Activated naive CD8-positive, alpha-beta T cell treated with anti-CD3 and anti-CD28 coated beads for 36 hours (primary cell): ENCODE data around the gene ATF2. TPM values are rescaled to one million over a fixed set of nuclear protein-coding genes. Genes with fewer than 3 reads are reported as not detected.
A peak's percentile ranks its signal among the peaks of the same experiment; 100 is the strongest.
"Not testable (repeated sequence)": the region's sequence is repeated elsewhere in the genome, so short reads cannot be mapped to it uniquely, and the experiment has no call there.

Source experiments
- DNase-seq: peaks from one replicate; pipeline ENCODE4 v3.0.0; 2021
- H3K27ac Mint-ChIP-seq: one replicate; pipeline ENCODE4 v1.8.0; 2022; ENCODE audit warnings: mild to moderate bottlenecking, moderate library complexity, mixed read lengths
- H3K27me3 Mint-ChIP-seq: one replicate; pipeline ENCODE4 v1.8.0; 2022; ENCODE audit warnings: mild to moderate bottlenecking, mixed read lengths
- H3K36me3 Mint-ChIP-seq: one replicate; pipeline ENCODE4 v1.8.0; 2021; ENCODE audit warnings: mild to moderate bottlenecking, mixed read lengths
- H3K4me1 Mint-ChIP-seq: one replicate; pipeline ENCODE4 v1.8.0; 2021; ENCODE audit warnings: mixed read lengths
- H3K4me3 Mint-ChIP-seq: one replicate; pipeline ENCODE4 v1.8.0; 2022; ENCODE audit warnings: mild to moderate bottlenecking, moderate library complexity, mixed read lengths
- H3K9me3 Mint-ChIP-seq: one replicate; pipeline ENCODE4 v1.8.0; 2022; ENCODE audit warnings: mixed read lengths
- total RNA-seq, 2 experiments: library from RNA; stranded (reverse); gene quantifications; one replicate each; pipeline ENCODE4 v1.2.3, GENCODE V29; 2021

ATF2 gene
- total RNA-seq, 2 experiments from 2014 or later: 43.1 to 44.5 TPM

GRCh38 chr2:175137793-175138192 lies 30.2 kb downstream of the ATF2 start:
- Mint-ChIP-seq H3K27ac (no peak overlapping the region), H3K4me1 (peaks cover 38% of the 10 kb centered on the region), H3K36me3 (peaks cover 26% of the 10 kb centered on the region), H3K27me3 (no peaks in the 10 kb centered on the region), H3K4me3 (no peak overlapping the region), H3K9me3 (no peaks in the 10 kb centered on the region)
- no peak for DNase-seq

- H3K9me3 Mint-ChIP-seq: no peaks in the 10 kb centered on the region
- no peak overlapping the region for H3K4me3 Mint-ChIP-seq
- DNase-seq: no peak
- peaks cover 21% of the 10 kb centered on the region for H3K36me3 Mint-ChIP-seq
- no peak overlapping the region for H3K27ac Mint-ChIP-seq
- H3K4me1 Mint-ChIP-seq: peaks cover 34% of the 10 kb centered on the region
- no peaks in the 10 kb centered on the region for H3K27me3 Mint-ChIP-seq
Measured at GRCh38 chr2:175136334-175137215, 31.4 kb downstream of the ATF2 start.

- Mint-ChIP-seq H3K4me3 (no peak overlapping the region), H3K9me3 (no peaks in the 10 kb centered on the region), H3K27me3 (no peaks in the 10 kb centered on the region), H3K4me1 (peaks cover 31% of the 10 kb centered on the region), H3K36me3 (peaks cover 21% of the 10 kb centered on the region), H3K27ac (no peak overlapping the region)
- no peak for DNase-seq
Measured at GRCh38 chr2:175135862-175136261, 32.1 kb downstream of the ATF2 start.

GRCh38 chr2:175135177-175135576 lies 32.8 kb downstream of the ATF2 start:
- Mint-ChIP-seq H3K4me3 (no peak overlapping the region), H3K27me3 (no peaks in the 10 kb centered on the region), H3K9me3 (no peaks in the 10 kb centered on the region), H3K27ac (no peak overlapping the region), H3K4me1 (peaks cover 30% of the 10 kb centered on the region), H3K36me3 (peaks cover 25% of the 10 kb centered on the region)
- DNase-seq: no peak

GRCh38 chr2:175131252-175131651 lies 36.8 kb downstream of the ATF2 start:
- H3K4me3 Mint-ChIP-seq: no peak overlapping the region
- H3K4me1 Mint-ChIP-seq: peaks cover 12% of the 10 kb centered on the region
- DNase-seq: no peak

GRCh38 chr2:175126661-175127060 lies 41.3 kb downstream of the ATF2 start:
- no peak overlapping the region for H3K27ac Mint-ChIP-seq
- H3K4me3 Mint-ChIP-seq: no peak overlapping the region
- H3K4me1 Mint-ChIP-seq: peaks cover 5% of the 10 kb centered on the region
- peaks cover 22% of the 10 kb centered on the region for H3K36me3 Mint-ChIP-seq
- H3K9me3 Mint-ChIP-seq: no peaks in the 10 kb centered on the region
- no peak for DNase-seq
- H3K27me3 Mint-ChIP-seq: no peaks in the 10 kb centered on the region

More at GRCh38 chr2:175131252-175131651, 36.8 kb downstream of the ATF2 start:
- Mint-ChIP-seq H3K9me3 (no peaks in the 10 kb centered on the region), H3K27ac (no peak overlapping the region), H3K27me3 (no peaks in the 10 kb centered on the region), H3K36me3 (peaks cover 26% of the 10 kb centered on the region)

- Mint-ChIP-seq H3K4me3 (no peak overlapping the region), H3K27ac (no peak overlapping the region), H3K27me3 (no peaks in the 10 kb centered on the region), H3K9me3 (no peaks in the 10 kb centered on the region), H3K4me1 (peaks cover 6% of the 10 kb centered on the region), H3K36me3 (peaks cover 15% of the 10 kb centered on the region)
- DNase-seq: no peak
Measured at GRCh38 chr2:175123254-175123653, 44.7 kb downstream of the ATF2 start.

- Mint-ChIP-seq H3K27me3 (no peaks in the 10 kb centered on the region), H3K27ac (peak overlapping the region; percentile 62), H3K4me1 (peaks cover 4% of the 10 kb centered on the region), H3K36me3 (peaks cover 23% of the 10 kb centered on the region), H3K4me3 (no peak overlapping the region), H3K9me3 (no peaks in the 10 kb centered on the region)
- DNase-seq: no peak
Measured at GRCh38 chr2:175111200-175111657, 56.8 kb downstream of the ATF2 start.

GRCh38 chr2:175108091-175108490 lies 59.9 kb downstream of the ATF2 start:
- not testable (repeated sequence) for H3K27ac Mint-ChIP-seq, H3K4me3 Mint-ChIP-seq, H3K9me3 Mint-ChIP-seq, H3K27me3 Mint-ChIP-seq, H3K4me1 Mint-ChIP-seq, DNase-seq
- H3K36me3 Mint-ChIP-seq: peaks cover 21% of the 10 kb centered on the region

GRCh38 chr2:175107146-175107545 lies 60.9 kb downstream of the ATF2 start:
- no peaks in the 10 kb centered on the region for H3K27me3 Mint-ChIP-seq
- peaks cover 21% of the 10 kb centered on the region for H3K36me3 Mint-ChIP-seq
- H3K4me3 Mint-ChIP-seq: no peak overlapping the region
- no peak overlapping the region for H3K27ac Mint-ChIP-seq
- H3K4me1 Mint-ChIP-seq: peaks cover 4% of the 10 kb centered on the region
- DNase-seq: no peak
- no peaks in the 10 kb centered on the region for H3K9me3 Mint-ChIP-seq

GRCh38 chr2:175103191-175103590 lies 64.8 kb downstream of the ATF2 start:
- Mint-ChIP-seq H3K9me3 (no peaks in the 10 kb centered on the region), H3K4me1 (no peaks in the 10 kb centered on the region), H3K4me3 (no peak overlapping the region), H3K36me3 (peaks cover 16% of the 10 kb centered on the region), H3K27ac (no peak overlapping the region), H3K27me3 (no peaks in the 10 kb centered on the region)
- DNase-seq: no peak

GRCh38 chr2:175101514-175101913 lies 66.5 kb downstream of the ATF2 start:
- Mint-ChIP-seq H3K36me3 (peaks cover 7% of the 10 kb centered on the region), H3K4me1 (no peaks in the 10 kb centered on the region), H3K9me3 (no peaks in the 10 kb centered on the region), H3K27me3 (no peaks in the 10 kb centered on the region), H3K27ac (no peak overlapping the region), H3K4me3 (no peak overlapping the region)
- no peak for DNase-seq

- Mint-ChIP-seq H3K27ac (no peak overlapping the region), H3K36me3 (peaks cover 9% of the 10 kb centered on the region), H3K4me1 (no peaks in the 10 kb centered on the region), H3K9me3 (no peaks in the 10 kb centered on the region), H3K4me3 (no peak overlapping the region), H3K27me3 (no peaks in the 10 kb centered on the region)
- DNase-seq: no peak
Measured at GRCh38 chr2:175097297-175097696, 70.7 kb downstream of the ATF2 start.

GRCh38 chr2:175084117-175084516 lies 83.9 kb downstream of the ATF2 start:
- not testable (repeated sequence) for H3K9me3 Mint-ChIP-seq, DNase-seq, H3K4me3 Mint-ChIP-seq, H3K27me3 Mint-ChIP-seq, H3K27ac Mint-ChIP-seq, H3K4me1 Mint-ChIP-seq
- H3K36me3 Mint-ChIP-seq: peaks cover 38% of the 10 kb centered on the region

- Mint-ChIP-seq H3K27ac (no peak overlapping the region), H3K36me3 (peaks cover 49% of the 10 kb centered on the region), H3K27me3 (no peaks in the 10 kb centered on the region), H3K9me3 (peaks cover 4% of the 10 kb centered on the region), H3K4me1 (no peaks in the 10 kb centered on the region), H3K4me3 (no peak overlapping the region)
- no peak for DNase-seq
Measured at GRCh38 chr2:175080479-175080878, 87.5 kb downstream of the ATF2 start.

GRCh38 chr2:175076272-175076671 lies 91.7 kb downstream of the ATF2 start:
- no peaks in the 10 kb centered on the region for H3K9me3 Mint-ChIP-seq
- H3K4me1 Mint-ChIP-seq: no peaks in the 10 kb centered on the region
- no peak overlapping the region for H3K4me3 Mint-ChIP-seq
- H3K27me3 Mint-ChIP-seq: no peaks in the 10 kb centered on the region
- H3K27ac Mint-ChIP-seq: no peak overlapping the region
- no peak for DNase-seq
- H3K36me3 Mint-ChIP-seq: peaks cover 29% of the 10 kb centered on the region
